Hippocampal formation (tissue), 2 donors: ENCODE data around the gene IRAG1.

ENCODE experiments used
- DNase-seq, 2 donors: peaks; one replicate each; lab custom pipeline; 2025; lab: John Stamatoyannopoulos, UW

Gene IRAG1

GRCh38 chr11:10666556-10667520, 26.7 kb downstream of the IRAG1 start:
- no peak for DNase-seq

DNA sequence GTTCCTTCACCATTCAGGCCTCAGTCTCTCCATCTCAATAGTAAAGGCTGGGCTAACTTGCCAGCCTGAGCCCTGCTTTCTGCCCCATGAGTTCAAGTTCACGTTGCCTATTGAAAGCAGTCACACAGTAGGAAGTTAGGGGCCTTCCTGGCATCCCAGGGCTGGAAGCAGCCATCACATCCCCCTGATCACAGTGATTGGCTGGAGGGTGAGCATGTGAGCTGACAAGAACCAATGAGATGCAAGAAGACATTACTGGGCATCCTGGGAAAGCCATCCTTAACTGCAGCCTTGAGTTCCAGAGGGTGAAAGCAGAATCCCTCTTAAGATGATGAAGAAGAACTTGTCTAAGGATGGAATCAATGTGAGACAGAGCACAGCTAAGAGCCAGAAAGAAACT, 29.1 kb downstream of the IRAG1 start:
- DNase-seq, result no peak

GRCh38 chr11:10663990-10664389, 29.6 kb downstream of the IRAG1 start:
- no peak for DNase-seq

DNA sequence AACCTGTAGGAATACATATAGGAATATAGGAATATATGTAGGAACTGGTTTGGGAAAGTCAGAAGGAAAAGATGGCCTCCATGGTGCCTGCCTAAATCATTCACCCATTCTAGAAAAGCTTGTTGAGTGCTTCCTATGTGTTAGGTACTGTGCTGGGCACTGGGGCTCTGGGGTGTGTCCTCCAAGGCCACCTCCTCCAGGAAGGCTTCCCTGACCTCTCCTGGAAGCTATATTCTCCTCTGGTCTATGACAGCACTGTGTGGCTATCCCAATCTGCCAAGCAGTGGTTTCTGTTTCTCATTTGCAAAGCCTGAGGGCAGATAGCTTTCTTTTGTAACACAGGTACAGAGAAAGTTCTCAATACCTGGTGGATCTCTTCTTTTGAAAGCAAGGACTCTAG, 30.2 kb downstream of the IRAG1 start:
- no peak for DNase-seq

GRCh38 chr11:10660323-10660722, 33.2 kb downstream of the IRAG1 start:
- no peak for DNase-seq

DNA sequence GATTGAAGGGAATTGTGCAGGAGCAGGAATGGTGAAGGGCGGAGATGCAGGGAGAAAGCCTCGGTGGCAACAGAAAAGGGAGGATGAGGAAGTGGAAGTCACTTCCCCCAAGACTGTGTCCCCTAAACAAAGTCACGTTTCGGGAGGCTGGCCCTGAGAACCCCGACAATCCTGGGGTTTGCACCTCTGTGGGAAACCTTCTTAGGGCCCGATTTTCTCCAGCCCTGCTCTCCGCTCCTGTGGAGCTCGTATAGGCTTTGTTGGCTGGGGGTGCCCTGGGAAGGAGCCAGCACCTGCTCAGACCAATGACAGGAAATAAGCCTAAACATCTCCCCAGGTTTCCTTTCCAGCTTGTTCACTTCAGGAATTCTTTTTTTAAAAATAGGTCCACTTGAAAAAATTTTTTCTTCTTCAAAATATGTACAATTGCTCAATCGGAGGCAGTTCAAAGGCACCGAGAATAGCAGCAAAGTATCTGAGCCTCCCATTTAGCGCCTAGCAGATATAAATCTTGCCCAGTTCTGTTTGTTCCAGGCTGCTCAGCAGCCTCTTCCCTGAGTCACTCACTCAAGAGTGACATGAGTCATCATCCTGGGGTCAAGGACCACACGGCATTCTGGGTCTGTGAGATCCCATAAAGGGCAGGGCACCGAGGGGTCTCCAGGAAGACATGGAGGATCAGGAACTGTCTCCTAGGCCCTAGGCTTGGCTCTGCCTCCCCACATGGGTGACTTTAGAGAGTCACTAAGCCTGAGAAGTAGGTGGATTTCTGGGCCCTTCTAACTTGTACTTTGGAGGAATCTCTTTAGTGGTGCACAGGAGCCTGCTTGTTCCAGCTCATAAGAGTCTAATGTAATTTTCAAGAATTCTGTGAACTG, 34.0 kb downstream of the IRAG1 start:
- no peak for DNase-seq

DNA sequence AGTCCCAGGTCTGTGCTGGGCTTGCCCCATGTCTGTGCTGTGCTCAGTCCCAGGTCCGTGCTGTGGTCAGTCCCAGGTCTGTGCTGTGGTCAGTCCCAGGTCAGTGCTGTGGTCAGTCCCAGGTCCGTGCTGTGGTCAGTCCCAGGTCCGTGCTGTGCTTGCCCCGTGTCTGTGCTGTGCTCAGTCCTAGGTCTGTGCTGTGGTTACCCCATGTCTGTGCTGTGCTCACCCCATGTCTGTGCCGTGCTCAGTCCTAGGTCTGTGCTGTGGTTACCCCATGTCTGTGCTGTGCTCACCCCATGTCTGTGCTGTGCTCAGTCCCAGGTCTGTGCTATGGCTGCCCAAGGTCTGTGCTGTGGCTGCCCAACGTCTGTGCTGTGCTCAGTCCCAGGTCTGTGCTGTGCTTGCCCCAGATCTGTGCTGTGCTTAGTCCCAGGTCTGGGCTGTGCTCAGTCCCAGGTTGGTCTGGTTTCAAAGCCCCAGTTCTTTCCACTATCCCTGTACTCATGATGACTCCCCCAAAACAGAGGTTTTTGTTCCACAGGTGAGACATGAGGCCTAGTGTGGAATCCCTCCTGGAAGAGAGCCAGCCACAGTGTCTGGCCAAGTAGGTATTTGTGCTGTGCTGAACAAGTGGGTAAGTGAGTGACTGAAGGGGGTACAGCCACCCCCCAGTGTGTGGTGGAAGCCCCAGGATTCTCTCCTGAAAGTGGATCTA, 34.8 kb downstream of the IRAG1 start:
- no peak for DNase-seq

GRCh38 chr11:10657308-10658271, 36.0 kb downstream of the IRAG1 start:
- DNase-seq, result no peak

GRCh38 chr11:10655943-10656576, 37.5 kb downstream of the IRAG1 start:
- no peak for DNase-seq

GRCh38 chr11:10655227-10655626, 38.3 kb downstream of the IRAG1 start:
- no peak for DNase-seq

DNA sequence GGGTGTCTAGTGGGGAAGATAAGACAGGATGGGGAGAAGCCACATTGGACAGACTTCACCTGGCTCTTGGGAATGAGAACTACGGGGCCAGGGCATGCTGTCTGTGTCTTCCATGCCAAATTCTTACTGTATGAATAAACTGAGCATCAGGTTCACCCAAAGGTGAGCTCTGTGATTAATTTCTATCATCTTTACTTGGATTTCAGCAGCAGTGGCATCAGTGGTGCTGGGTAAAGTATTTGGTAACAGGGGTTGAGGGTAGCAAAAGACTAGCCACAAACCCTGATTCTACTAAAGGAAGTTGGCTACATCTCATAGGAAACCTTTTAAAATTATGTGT, 38.8 kb downstream of the IRAG1 start:
- DNase-seq, result no peak

DNA sequence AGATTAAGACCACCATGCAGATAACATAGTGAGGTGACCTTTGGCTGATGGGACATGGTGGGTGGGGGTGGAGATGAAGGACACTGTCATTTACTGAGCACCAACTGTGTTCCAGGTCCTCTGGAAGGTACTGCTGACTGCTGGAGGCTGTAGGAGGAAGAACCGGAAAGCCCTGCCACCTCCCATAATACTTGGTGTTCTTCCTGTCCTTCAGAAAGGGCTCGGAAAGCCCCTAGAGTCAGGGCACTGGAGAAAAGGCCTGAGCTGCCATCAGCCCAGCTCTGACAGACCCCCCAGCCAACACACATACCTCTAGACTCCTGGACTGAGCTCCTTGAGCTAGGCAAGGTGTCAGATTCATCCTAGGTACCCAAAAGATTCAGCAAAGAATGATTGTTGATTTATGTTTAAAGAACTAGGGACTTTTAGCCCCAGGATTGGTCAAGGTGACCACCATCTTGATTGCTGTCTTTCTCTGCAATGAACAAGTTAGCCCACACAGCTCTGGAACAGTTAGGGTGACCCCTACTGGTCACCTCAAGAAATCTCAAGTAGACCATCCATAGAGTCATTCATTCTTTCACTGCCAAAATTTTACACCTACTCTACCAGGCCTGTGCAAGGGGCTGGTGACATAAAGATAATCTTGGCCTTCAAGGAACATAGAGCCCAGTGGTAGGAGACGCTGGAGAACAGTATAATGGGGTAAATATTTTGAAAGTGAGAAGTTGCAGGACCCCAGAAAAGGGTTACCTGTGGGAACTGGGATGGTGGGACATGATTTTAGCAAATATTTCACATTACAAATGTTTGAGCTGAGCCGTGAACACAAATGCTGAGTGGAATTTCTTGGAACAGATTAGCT, 39.4 kb downstream of the IRAG1 start:
- peak; percentile 16 to 40 for DNase-seq

DNA sequence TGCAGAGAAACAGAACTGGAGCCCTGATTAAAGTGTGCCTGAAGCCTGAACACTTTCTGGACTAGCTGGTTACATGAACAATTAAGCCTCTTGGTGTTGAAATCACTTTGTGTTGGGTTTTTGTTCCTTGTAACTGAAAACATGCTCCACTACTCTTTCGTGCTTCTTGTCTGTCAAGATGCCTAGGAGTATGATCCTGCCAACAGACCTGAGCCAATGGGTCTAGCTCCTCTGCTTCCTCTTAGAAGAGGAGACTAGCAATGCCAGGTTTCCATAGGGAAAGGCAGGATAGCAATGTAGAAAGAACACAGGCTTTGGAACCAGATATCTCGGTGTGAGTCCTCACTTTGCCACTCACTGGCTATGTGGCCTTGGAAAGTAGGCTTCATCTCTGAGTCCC, 40.3 kb downstream of the IRAG1 start:
- peak in 1 of 2 donors; percentile 17 for DNase-seq

DNA sequence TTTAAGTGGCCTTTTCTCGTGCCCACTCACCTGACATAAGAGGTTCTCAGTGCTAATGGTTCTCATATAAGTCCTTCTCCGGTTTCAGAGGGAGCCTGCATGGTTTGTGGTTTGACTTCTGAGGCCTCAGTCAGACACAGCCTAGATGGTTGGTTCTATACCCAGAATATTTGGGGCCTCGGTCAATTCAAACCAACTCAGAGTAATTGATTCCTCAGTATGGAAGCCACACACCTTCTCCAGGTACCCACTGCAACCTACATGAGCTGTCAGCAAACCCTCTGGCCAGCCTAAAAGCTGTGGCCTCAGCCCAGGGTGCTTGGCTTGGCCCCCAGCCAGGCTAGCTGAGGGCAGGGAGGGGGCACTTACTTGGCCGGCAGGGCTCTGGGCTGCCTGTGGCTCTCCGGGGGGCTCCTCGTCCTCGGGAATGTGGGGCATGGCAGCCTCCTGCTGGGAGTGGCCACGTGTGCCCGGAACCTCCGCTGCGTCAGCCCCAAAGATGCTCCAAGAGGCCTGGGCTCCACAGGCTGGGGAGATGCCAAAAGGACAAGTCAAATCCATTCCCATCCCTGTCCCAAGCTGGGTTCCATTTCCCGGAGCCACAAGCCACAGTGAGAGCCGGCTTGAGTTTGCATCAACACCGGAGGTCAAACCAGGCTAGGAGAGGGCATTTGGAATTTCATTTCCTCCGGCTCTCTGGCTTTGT, 41.7 kb downstream of the IRAG1 start:
- no peak for DNase-seq

DNA sequence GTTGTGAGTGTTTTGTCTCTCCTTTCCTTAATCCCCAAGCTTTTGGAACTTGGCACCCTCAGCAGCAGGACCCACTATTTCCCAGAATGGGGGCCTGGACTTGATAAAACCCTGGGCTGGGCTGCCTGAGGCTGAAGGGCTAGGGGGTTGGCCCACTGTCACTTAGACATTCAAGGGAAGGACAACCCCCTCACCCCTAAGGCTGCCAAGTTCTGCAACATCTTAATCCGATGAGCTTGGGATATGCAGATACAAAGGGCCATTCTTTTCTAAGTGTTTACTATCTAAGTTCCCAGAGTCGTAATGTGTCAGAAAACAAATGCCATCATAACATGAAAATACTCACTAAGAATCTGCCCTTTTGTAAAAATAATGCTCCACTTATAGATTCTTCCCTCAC, 42.9 kb downstream of the IRAG1 start:
- no peak for DNase-seq

- DNase-seq, result no peak
Measured at GRCh38 chr11:10650166-10650565, 43.4 kb downstream of the IRAG1 start.

GRCh38 chr11:10648871-10649270, 44.7 kb downstream of the IRAG1 start:
- no peak for DNase-seq

GRCh38 chr11:10646681-10647355, 46.7 kb downstream of the IRAG1 start:
- no peak for DNase-seq
